ENCODE results near the gene LPIN1.
A peak's percentile ranks its signal among the peaks of the same experiment; 100 is the strongest.
"Not testable (repeated sequence)": the region's sequence is repeated elsewhere in the genome, so short reads cannot be mapped to it uniquely, and the experiment has no call there.

The LPIN1 gene

DNA sequence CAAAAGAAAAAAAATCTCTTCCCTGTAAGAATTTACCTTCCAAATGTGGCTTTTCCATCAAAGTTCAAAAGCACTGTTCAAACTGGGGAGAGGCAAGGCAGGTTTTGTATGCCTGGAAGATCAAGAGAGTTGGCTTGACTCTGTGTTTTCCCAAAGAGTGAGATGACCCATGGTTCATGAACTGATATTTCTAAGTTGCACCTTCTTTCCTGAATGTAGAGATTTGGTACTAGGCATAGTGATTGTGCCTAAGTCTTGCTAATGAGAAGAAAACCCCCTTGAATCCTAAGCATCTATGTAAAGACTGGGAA lies 23.4 kb upstream of the LPIN1 start:
- TF ChIP-seq, protein P1, sequence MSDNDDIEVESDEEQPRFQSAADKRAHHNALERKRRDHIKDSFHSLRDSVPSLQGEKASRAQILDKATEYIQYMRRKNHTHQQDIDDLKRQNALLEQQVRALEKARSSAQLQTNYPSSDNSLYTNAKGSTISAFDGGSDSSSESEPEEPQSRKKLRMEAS (IDR thresholded peaks at IDR 0.05; ENCODE audit: low read depth, low read length) = no peak
- TF ChIP-seq, protein P2, sequence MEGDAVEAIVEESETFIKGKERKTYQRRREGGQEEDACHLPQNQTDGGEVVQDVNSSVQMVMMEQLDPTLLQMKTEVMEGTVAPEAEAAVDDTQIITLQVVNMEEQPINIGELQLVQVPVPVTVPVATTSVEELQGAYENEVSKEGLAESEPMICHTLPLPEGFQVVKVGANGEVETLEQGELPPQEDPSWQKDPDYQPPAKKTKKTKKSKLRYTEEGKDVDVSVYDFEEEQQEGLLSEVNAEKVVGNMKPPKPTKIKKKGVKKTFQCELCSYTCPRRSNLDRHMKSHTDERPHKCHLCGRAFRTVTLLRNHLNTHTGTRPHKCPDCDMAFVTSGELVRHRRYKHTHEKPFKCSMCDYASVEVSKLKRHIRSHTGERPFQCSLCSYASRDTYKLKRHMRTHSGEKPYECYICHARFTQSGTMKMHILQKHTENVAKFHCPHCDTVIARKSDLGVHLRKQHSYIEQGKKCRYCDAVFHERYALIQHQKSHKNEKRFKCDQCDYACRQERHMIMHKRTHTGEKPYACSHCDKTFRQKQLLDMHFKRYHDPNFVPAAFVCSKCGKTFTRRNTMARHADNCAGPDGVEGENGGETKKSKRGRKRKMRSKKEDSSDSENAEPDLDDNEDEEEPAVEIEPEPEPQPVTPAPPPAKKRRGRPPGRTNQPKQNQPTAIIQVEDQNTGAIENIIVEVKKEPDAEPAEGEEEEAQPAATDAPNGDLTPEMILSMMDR (IDR thresholded peaks at IDR 0.05; ENCODE audit: low read depth, low read length) = no peak
- TF ChIP-seq MYC (IDR thresholded peaks at IDR 0.05; ENCODE audit: low read depth, low read length) (no peak), POLR2A (IDR thresholded peaks at IDR 0.05; ENCODE audit: extremely low read depth, insufficient read length) (no peak)
- H3K4me3 ChIP-seq (ENCODE audit: low read depth, low read length) = no peak overlapping the region
- no peak for DNase-seq (ENCODE audit: low read depth)

DNA sequence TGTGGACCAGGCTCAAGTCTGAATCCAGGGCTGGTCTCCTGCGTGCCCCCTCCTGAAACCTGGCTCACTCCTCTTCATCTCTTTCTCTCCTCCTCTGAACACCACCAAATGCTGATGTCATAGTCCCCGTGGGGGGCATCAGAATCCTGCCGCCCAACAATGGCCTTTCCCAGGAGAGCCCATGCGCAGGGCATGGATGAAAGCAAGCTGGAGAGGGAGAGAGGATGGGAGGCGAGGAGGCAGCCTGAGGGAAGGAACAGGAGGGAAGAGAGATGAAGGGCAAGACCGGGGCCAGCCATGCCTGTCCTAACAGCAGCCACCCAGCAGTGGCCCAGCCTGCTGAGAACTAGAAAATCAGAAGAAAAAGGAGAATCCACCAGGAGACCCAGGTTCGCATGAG lies 22.3 kb upstream of the LPIN1 start:
- DNase-seq (ENCODE audit: low read depth) = no peak

DNA sequence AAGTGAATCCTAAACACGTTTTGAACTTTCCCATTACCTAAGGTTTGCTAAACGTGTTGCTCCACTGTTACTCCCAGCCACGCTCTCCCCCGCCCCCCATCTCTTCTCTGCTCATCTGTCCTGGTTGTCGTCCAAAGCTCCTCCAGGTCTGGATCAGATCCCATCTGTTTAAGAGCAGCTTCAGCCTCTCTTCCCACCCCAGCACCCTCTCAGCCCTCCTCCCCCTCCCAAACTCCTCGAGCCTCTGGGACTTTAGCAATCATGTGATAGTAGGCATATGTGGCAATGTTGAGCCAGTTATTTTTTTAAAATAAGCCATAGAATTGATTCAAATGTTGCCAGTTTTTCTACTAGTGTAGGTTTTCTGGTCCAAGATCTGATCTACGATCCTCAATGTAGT lies 20.0 kb upstream of the LPIN1 start:
- H3K4me3 ChIP-seq (ENCODE audit: low read depth, low read length) = no peak overlapping the region
- no peak for DNase-seq (ENCODE audit: low read depth)
- no peak for TF ChIP-seq MYC (IDR thresholded peaks at IDR 0.05; ENCODE audit: low read depth, low read length)
- TF ChIP-seq, protein P1 (IDR thresholded peaks at IDR 0.05; ENCODE audit: low read depth, low read length) = no peak
- TF ChIP-seq, protein P2 (IDR thresholded peaks at IDR 0.05; ENCODE audit: low read depth, low read length) = no peak
- no peak for TF ChIP-seq POLR2A (IDR thresholded peaks at IDR 0.05; ENCODE audit: extremely low read depth, insufficient read length)

More for the DNA sequence above, 22.3 kb upstream of the LPIN1 start:
- TF ChIP-seq, protein P1 (IDR thresholded peaks at IDR 0.05; ENCODE audit: low read depth, low read length) = no peak
- TF ChIP-seq POLR2A (IDR thresholded peaks at IDR 0.05; ENCODE audit: extremely low read depth, insufficient read length) (no peak), MYC (IDR thresholded peaks at IDR 0.05; ENCODE audit: low read depth, low read length) (no peak)
- TF ChIP-seq, protein P2 (IDR thresholded peaks at IDR 0.05; ENCODE audit: low read depth, low read length) = no peak
- H3K4me3 ChIP-seq (ENCODE audit: low read depth, low read length) = no peak overlapping the region

DNA sequence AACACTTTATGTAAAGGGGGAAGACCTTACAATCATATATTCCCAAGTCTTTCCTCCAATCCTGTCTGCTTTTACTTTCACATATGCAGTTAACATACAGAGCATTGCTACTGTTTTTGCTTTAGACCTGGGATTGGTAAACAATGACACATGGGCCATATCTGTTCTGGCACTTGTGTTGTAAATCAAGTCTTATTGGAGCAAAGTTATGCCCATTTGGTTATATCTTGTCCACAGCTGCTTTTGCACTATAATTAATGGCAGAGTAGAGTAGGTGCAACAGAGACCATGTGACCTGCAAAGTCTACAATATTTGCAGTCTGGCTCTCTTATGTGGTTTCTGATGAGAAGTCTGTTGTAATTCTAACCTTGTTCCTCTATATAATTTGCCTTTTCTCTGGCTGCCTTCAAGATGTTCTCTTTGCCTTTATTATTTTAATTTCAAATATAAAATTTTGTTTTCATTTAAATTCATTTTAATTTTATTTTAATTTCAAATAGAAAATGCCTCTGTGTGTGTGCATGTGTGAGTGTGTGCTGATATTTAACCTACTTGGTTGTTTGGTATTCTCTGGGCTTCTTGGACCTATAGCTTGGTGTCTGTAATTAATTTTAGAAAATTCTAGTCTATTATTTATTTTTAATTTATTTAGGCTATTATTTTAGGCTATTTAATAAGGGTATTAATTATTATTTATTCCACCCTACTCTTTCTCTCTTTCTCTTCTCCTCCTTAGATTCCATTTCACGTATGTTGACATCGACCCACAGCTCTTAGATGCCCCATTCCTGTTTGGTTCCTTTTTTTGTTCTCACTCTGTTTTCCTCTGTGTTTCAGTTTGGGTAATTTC lies 16.8 kb upstream of the LPIN1 start:
- no peak overlapping the region for H3K4me3 ChIP-seq (ENCODE audit: low read depth, low read length)
- no peak for DNase-seq (ENCODE audit: low read depth)
- TF ChIP-seq, protein P2 (IDR thresholded peaks at IDR 0.05; ENCODE audit: low read depth, low read length) = no peak
- TF ChIP-seq, protein P1 (IDR thresholded peaks at IDR 0.05; ENCODE audit: low read depth, low read length) = peak; percentile 29; the same call in 1 of the 2 replicates

DNA sequence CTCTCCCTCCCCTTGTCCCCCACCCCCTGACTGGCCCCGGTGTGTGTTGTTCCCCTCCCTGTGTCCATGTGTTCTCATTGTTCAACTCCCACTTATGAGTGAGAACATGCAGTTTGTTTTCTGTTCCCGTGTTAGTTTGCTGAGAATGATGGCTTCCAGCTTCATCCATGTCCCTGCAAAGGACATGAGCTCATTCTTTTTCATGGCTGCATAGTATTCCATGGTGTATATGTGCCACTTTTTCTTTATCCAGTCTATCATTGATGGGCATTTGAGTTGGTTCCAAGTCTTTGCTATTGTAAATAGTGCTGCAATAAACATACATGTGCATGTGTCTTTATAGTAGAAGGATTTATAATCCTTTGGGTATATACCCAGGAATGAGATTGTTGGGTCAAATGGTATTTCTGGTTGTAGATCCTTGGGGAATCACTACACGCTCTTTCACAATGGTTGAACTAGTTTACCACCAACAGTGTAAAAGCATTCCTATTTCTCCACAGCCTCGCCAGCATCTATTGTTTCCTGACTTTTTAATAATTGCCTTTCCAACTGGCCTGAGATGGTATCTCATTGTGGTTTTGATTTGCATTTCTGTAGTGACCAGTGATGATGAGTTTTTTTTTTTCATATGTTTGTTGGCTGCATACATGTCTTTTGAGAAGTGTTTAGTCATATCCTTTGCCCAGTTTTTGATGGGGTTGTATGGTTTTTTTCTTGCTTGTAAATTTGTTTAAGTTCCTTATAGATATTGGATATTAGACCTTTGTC lies 15.0 kb upstream of the LPIN1 start:
- not testable (repeated sequence) for H3K4me3 ChIP-seq (ENCODE audit: low read depth, low read length); DNase-seq (ENCODE audit: low read depth)

DNA sequence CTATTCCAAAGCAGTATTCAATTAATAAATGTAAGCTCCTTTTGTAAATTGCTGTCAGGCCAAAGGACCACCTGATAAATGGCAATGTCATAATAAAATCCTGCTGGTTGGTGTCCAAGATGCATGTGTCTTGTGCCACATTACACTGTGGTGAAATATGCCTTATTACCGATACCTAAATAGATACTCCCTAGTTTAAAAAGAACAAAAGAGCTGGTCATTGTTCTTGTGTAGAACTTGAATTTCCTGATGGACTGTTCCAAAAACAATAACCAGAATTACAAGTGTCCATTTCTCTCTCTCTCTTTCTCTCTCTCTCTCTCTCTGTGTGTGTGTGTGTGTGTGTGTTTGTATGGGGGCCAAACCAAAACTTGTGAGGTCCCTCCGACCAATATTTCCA lies 13.8 kb upstream of the LPIN1 start:
- H3K4me3 ChIP-seq (ENCODE audit: low read depth, low read length) = no peak overlapping the region
- TF ChIP-seq POLR2A (IDR thresholded peaks at IDR 0.05; ENCODE audit: extremely low read depth, insufficient read length) = no peak
- no peak for TF ChIP-seq MYC (IDR thresholded peaks at IDR 0.05; ENCODE audit: low read depth, low read length)
- TF ChIP-seq, protein P1 (IDR thresholded peaks at IDR 0.05; ENCODE audit: low read depth, low read length) = no peak
- TF ChIP-seq, protein P2 (IDR thresholded peaks at IDR 0.05; ENCODE audit: low read depth, low read length) = no peak
- DNase-seq (ENCODE audit: low read depth) = no peak

DNA sequence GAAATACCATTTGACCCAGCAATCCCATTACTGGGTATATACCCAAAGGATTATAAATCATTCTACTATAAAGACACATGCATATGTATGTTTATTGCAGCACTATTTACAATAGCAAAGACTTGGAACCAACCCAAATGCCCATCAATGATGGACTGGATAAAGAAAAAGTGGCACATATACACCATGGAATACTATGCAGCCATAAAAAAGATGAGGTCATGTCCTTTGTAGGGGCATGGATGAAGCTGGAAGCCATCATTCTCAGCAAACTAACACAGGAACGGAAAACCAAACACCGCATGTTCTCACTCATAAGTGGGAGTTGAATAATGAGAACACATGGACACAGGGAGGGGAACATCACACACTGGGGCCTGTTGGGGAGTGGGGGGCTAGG lies 8.6 kb upstream of the LPIN1 start:
- not testable (repeated sequence) for DNase-seq (ENCODE audit: low read depth); H3K4me3 ChIP-seq (ENCODE audit: low read depth, low read length)

Measured in NB4 (cell line).